Activated T-cell treated with anti-CD3 and anti-CD28 coated beads, Interleukin-2, amount 50 U/mL, for 4 hours (primary cell): Measurements from ENCODE around the gene GALNT5. TPM values are rescaled to one million over a fixed set of nuclear protein-coding genes. Genes with fewer than 3 reads are reported as not detected.
"Not testable (repeated sequence)": the region's sequence is repeated elsewhere in the genome, so short reads cannot be mapped to it uniquely, and the experiment has no call there.

Experiments
- ATAC-seq, 2 donors: fragments of 200-7000 bp; cut with Tn5 transposase; one replicate each; pipeline ENCODE4 v1.10.0; 2021
- DNase-seq: peaks from one replicate; pipeline ENCODE4 v3.0.0-alpha.2; 2020
- H3K27me3 Mint-ChIP-seq: one replicate; pipeline ENCODE4 v1.8.0; 2021; ENCODE audit warnings: low read depth, mixed read lengths
- H3K36me3 Mint-ChIP-seq: one replicate; pipeline ENCODE4 v1.8.0; 2022; ENCODE audit warnings: mixed read lengths; ENCODE audit not compliant: insufficient read depth
- H3K4me1 Mint-ChIP-seq: one replicate; pipeline ENCODE4 v1.8.0; 2021; ENCODE audit warnings: low read depth, mixed read lengths
- H3K4me3 Mint-ChIP-seq: one replicate; pipeline ENCODE4 v1.8.0; 2021; ENCODE audit warnings: mild to moderate bottlenecking, moderate library complexity, mixed read lengths
- H3K9me3 Mint-ChIP-seq: one replicate; pipeline ENCODE4 v1.8.0; 2021; ENCODE audit warnings: mixed read lengths
- total RNA-seq, 3 donors: library from RNA; stranded (reverse); gene quantifications; one replicate each; pipeline ENCODE4 v1.2.1, GENCODE V29; 2021

GALNT5 gene
- total RNA-seq, 3 donors from 2014 or later, result 0.05 to 0.15 (median 0.08) TPM

- Mint-ChIP-seq H3K9me3 (peaks cover 4% of the 10 kb centered on the region), H3K36me3 (peaks cover 8% of the 10 kb centered on the region), H3K4me1 (peaks cover 74% of the 10 kb centered on the region), H3K4me3 (peak overlapping the region; percentile 37), H3K27me3 (no peaks in the 10 kb centered on the region)
- ATAC-seq, result no peak
- peak; percentile 39 for DNase-seq
These were observed 78.9 kb downstream of the GALNT5 start for GRCh38 chr2:157336137-157337010.

GRCh38 chr2:157337978-157338377 lies 80.5 kb downstream of the GALNT5 start:
- no peak for DNase-seq

GRCh38 chr2:157339965-157340655 lies 82.6 kb downstream of the GALNT5 start:
- DNase-seq (no peak), ATAC-seq (no peak)
- Mint-ChIP-seq H3K9me3 (peaks cover 37% of the 10 kb centered on the region), H3K27me3 (no peaks in the 10 kb centered on the region), H3K4me3 (no peak overlapping the region), H3K4me1 (peaks cover 38% of the 10 kb centered on the region), H3K36me3 (peaks cover 44% of the 10 kb centered on the region)

More at GRCh38 chr2:157337978-157338377, 80.5 kb downstream of the GALNT5 start:
- ATAC-seq, result no peak
- Mint-ChIP-seq H3K4me3 (no peak overlapping the region), H3K36me3 (peaks cover 24% of the 10 kb centered on the region), H3K4me1 (peaks cover 58% of the 10 kb centered on the region), H3K27me3 (no peaks in the 10 kb centered on the region), H3K9me3 (peaks cover 16% of the 10 kb centered on the region)

GRCh38 chr2:157341381-157341780 lies 83.9 kb downstream of the GALNT5 start:
- not testable (repeated sequence) for ATAC-seq
- peaks cover 49% of the 10 kb centered on the region for H3K36me3 Mint-ChIP-seq

GRCh38 chr2:157345647-157346389 lies 88.3 kb downstream of the GALNT5 start:
- no peak overlapping the region for H3K4me3 Mint-ChIP-seq
- H3K36me3 Mint-ChIP-seq, result peaks cover 48% of the 10 kb centered on the region
- H3K27me3 Mint-ChIP-seq, result no peaks in the 10 kb centered on the region
- DNase-seq (no peak), ATAC-seq (no peak)
- H3K9me3 Mint-ChIP-seq, result peaks cover 42% of the 10 kb centered on the region
- H3K4me1 Mint-ChIP-seq, result peaks cover 23% of the 10 kb centered on the region

More at GRCh38 chr2:157341381-157341780, 83.9 kb downstream of the GALNT5 start:
- not testable (repeated sequence) for H3K4me3 Mint-ChIP-seq, DNase-seq, H3K27me3 Mint-ChIP-seq
- Mint-ChIP-seq H3K4me1 (peaks cover 28% of the 10 kb centered on the region), H3K9me3 (peaks cover 42% of the 10 kb centered on the region)

GRCh38 chr2:157348291-157348921 lies 90.9 kb downstream of the GALNT5 start:
- peaks cover 25% of the 10 kb centered on the region for H3K36me3 Mint-ChIP-seq
- peaks cover 25% of the 10 kb centered on the region for H3K4me1 Mint-ChIP-seq
- peaks cover 21% of the 10 kb centered on the region for H3K9me3 Mint-ChIP-seq
- no peak overlapping the region for H3K4me3 Mint-ChIP-seq
- ATAC-seq (no peak), DNase-seq (no peak)
- no peaks in the 10 kb centered on the region for H3K27me3 Mint-ChIP-seq

- Mint-ChIP-seq H3K27me3 (no peaks in the 10 kb centered on the region), H3K36me3 (peaks cover 13% of the 10 kb centered on the region)
These were observed 92.5 kb downstream of the GALNT5 start for GRCh38 chr2:157349949-157350515.

GRCh38 chr2:157355618-157356017 lies 98.1 kb downstream of the GALNT5 start:
- H3K27me3 Mint-ChIP-seq, result no peaks in the 10 kb centered on the region
- peaks cover 28% of the 10 kb centered on the region for H3K4me1 Mint-ChIP-seq
- peaks cover 3% of the 10 kb centered on the region for H3K9me3 Mint-ChIP-seq
- ATAC-seq (no peak), DNase-seq (no peak)
- H3K36me3 Mint-ChIP-seq, result peaks cover 6% of the 10 kb centered on the region
- H3K4me3 Mint-ChIP-seq, result no peak overlapping the region

More at GRCh38 chr2:157349949-157350515, 92.5 kb downstream of the GALNT5 start:
- Mint-ChIP-seq H3K4me1 (peaks cover 31% of the 10 kb centered on the region), H3K9me3 (peaks cover 8% of the 10 kb centered on the region), H3K4me3 (no peak overlapping the region)
- ATAC-seq, result no peak
- DNase-seq, result no peak

- no peak overlapping the region for H3K4me3 Mint-ChIP-seq
- H3K36me3 Mint-ChIP-seq, result peaks cover 11% of the 10 kb centered on the region
- H3K4me1 Mint-ChIP-seq, result peaks cover 40% of the 10 kb centered on the region
These were observed 102.1 kb downstream of the GALNT5 start for GRCh38 chr2:157359628-157360027.

GRCh38 chr2:157361526-157361925 lies 104.0 kb downstream of the GALNT5 start:
- Mint-ChIP-seq H3K4me3 (no peak overlapping the region), H3K27me3 (no peaks in the 10 kb centered on the region), H3K9me3 (peaks cover 9% of the 10 kb centered on the region), H3K4me1 (peaks cover 39% of the 10 kb centered on the region), H3K36me3 (peaks cover 19% of the 10 kb centered on the region)
- no peak for DNase-seq
- no peak for ATAC-seq

More at GRCh38 chr2:157359628-157360027, 102.1 kb downstream of the GALNT5 start:
- peaks cover 7% of the 10 kb centered on the region for H3K9me3 Mint-ChIP-seq
- DNase-seq (no peak), ATAC-seq (no peak)
- no peaks in the 10 kb centered on the region for H3K27me3 Mint-ChIP-seq

GRCh38 chr2:157362627-157363026 lies 105.1 kb downstream of the GALNT5 start:
- H3K36me3 Mint-ChIP-seq, result peaks cover 20% of the 10 kb centered on the region

GRCh38 chr2:157363612-157364101 lies 106.2 kb downstream of the GALNT5 start:
- H3K4me1 Mint-ChIP-seq, result peaks cover 40% of the 10 kb centered on the region
- no peak for DNase-seq
- no peaks in the 10 kb centered on the region for H3K27me3 Mint-ChIP-seq
- H3K36me3 Mint-ChIP-seq, result peaks cover 23% of the 10 kb centered on the region
- peaks cover 12% of the 10 kb centered on the region for H3K9me3 Mint-ChIP-seq
- peak; percentile 65 to 81 for ATAC-seq
- H3K4me3 Mint-ChIP-seq, result no peak overlapping the region

More at GRCh38 chr2:157362627-157363026, 105.1 kb downstream of the GALNT5 start:
- Mint-ChIP-seq H3K4me3 (no peak overlapping the region), H3K27me3 (no peaks in the 10 kb centered on the region), H3K4me1 (peaks cover 42% of the 10 kb centered on the region), H3K9me3 (peaks cover 12% of the 10 kb centered on the region)
- ATAC-seq (no peak), DNase-seq (no peak)
